Measurements from ENCODE around the gene SIRT3. TPM values are rescaled to one million over a fixed set of nuclear protein-coding genes. Genes with fewer than 3 reads are reported as not detected.

The SIRT3 gene
- total RNA-seq, 1 experiment from 2014 or later = 13.9 TPM

GRCh38 chr11:198236-198806, 37.8 kb downstream of the SIRT3 start:
- Histone ChIP-seq H3K4me2 (ENCODE audit: insufficient read depth, insufficient read length, low read length) (no peak overlapping the region), H3K79me2 (ENCODE audit: insufficient read depth, low read length) (no peaks in the 10 kb centered on the region), H3K23ac (ENCODE audit: insufficient read length, low read depth, low read length) (no peak overlapping the region), H3K9ac (ENCODE audit: extremely low read depth, insufficient read length, low read length) (no peak overlapping the region), H3K4me1 (ENCODE audit: insufficient read depth, low read length) (no peaks in the 10 kb centered on the region), H2AFZ (ENCODE audit: low read length) (no peak overlapping the region), H3K18ac (ENCODE audit: insufficient read length, low read depth, low read length) (no peak overlapping the region), H3K14ac (ENCODE audit: insufficient read depth, low read length) (no peak overlapping the region), H2AK5ac (ENCODE audit: insufficient read length, low read length) (no peak overlapping the region), H2BK5ac (ENCODE audit: insufficient read length, low read length) (no peak overlapping the region), H4K91ac (ENCODE audit: insufficient read length, low read depth, low read length) (no peak overlapping the region), H3K23me2 (ENCODE audit: insufficient read length, low read depth, low read length, poor library complexity, severe bottlenecking) (no peaks in the 10 kb centered on the region), H2BK12ac (ENCODE audit: insufficient read length, low read depth, low read length) (no peak overlapping the region), H3K4ac (ENCODE audit: low read depth, low read length) (no peak overlapping the region), H3K9me3 (ENCODE audit: control insufficient read depth, low read depth, low read length) (no peaks in the 10 kb centered on the region), H3K27ac (ENCODE audit: insufficient read length, low read depth, low read length) (no peak overlapping the region), H4K5ac (ENCODE audit: insufficient read length, low read depth, low read length) (no peak overlapping the region), H3T11ph (ENCODE audit: low read length) (no peak overlapping the region), H3K56ac (ENCODE audit: insufficient read length, low read depth, low read length) (no peak overlapping the region), H3K79me1 (ENCODE audit: insufficient read depth, low read depth, low read length, poor library complexity, severe bottlenecking) (no peaks in the 10 kb centered on the region), H3K27me3 (ENCODE audit: insufficient read depth, low read length) (no peaks in the 10 kb centered on the region), H4K8ac (replicated peaks; ENCODE audit: insufficient read length, low read depth, low read length) (no peak overlapping the region), H2BK15ac (ENCODE audit: low read depth, low read length) (no peak overlapping the region), H2BK120ac (ENCODE audit: low read depth, low read length, poor library complexity, severe bottlenecking) (no peak overlapping the region), H2BK20ac (ENCODE audit: low read depth, low read length, poor library complexity, severe bottlenecking) (no peak overlapping the region), H4K20me1 (ENCODE audit: control insufficient read depth, insufficient read depth, insufficient read length) (no peaks in the 10 kb centered on the region)
- Mint-ChIP-seq H3K4me1 (no peaks in the 10 kb centered on the region), H3K9me3 (peaks cover 0 to 6% of the 10 kb centered on the region in 2 experiments; a peak in 4 of 5 replicates), H3K4me3 (no peak overlapping the region), H3K27ac (no peak overlapping the region), H3K36me3 (ENCODE audit: insufficient read depth in 1 of 3, low read depth in 3 of 3) (peaks cover 0 to 9% (median 6%) of the 10 kb centered on the region in 3 experiments; a peak in 5 of 7 replicates), H3K27me3 (ENCODE audit: low read depth) (peaks cover 3% of the 10 kb centered on the region)
- no CpG with 5 or more reads among the region's 21 CpGs for WGBS (ENCODE audit: extremely low coverage, insufficient read length, low lambda C conversion rate)
- TF ChIP-seq CTCF (conservative IDR thresholded peaks at IDR 0.05) = no peak
- DNase-seq = no peak

Data from H9 (cell line).